ENCODE measurements around the gene PIWIL4. TPM values are rescaled to one million over a fixed set of nuclear protein-coding genes. Genes with fewer than 3 reads are reported as not detected.

The PIWIL4 gene
- total RNA-seq, 1 experiment from 2014 or later, result not detected

DNA sequence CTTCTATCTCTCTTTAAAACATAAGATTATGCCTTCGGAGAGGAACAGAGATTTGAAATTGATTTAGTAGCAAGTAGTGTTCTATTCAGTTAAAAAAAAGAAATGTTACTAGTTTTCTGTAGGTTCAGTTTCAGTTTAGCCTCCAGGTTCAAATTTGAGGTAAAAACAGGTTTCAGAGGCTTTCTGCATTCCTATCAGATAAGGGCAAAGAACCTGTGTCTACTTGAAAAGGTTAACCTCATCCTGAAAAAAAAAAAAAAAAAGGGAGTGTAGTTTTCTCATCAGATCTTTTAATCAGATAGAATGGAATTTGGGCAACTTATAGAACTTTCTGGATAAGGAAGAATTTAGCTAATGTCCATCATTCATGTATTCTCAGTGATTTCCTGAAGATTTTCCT lies 42.8 kb upstream of the PIWIL4 start:
- Histone ChIP-seq H2AFZ (ENCODE audit: low read length) (no peak overlapping the region), H3K23ac (ENCODE audit: insufficient read length, low read depth, low read length) (no peak overlapping the region), H4K91ac (ENCODE audit: insufficient read length, low read depth, low read length) (no peak overlapping the region), H3K4me2 (ENCODE audit: insufficient read depth, insufficient read length, low read length) (no peak overlapping the region), H3K79me1 (ENCODE audit: insufficient read depth, low read depth, low read length, poor library complexity, severe bottlenecking) (no peaks in the 10 kb centered on the region), H2BK20ac (ENCODE audit: low read depth, low read length, poor library complexity, severe bottlenecking) (no peak overlapping the region), H3K4me1 (ENCODE audit: insufficient read depth, low read length) (no peaks in the 10 kb centered on the region), H3K27me3 (ENCODE audit: insufficient read depth, low read length) (no peaks in the 10 kb centered on the region), H4K20me1 (ENCODE audit: control insufficient read depth, insufficient read depth, insufficient read length) (no peaks in the 10 kb centered on the region), H2AK5ac (ENCODE audit: insufficient read length, low read length) (no peak overlapping the region), H3T11ph (ENCODE audit: low read length) (no peak overlapping the region), H3K9ac (ENCODE audit: extremely low read depth, insufficient read length, low read length) (no peak overlapping the region), H3K4ac (ENCODE audit: low read depth, low read length) (no peak overlapping the region), H3K9me3 (ENCODE audit: control insufficient read depth, low read depth, low read length) (no peaks in the 10 kb centered on the region), H3K79me2 (ENCODE audit: insufficient read depth, low read length) (no peaks in the 10 kb centered on the region), H4K8ac (replicated peaks; ENCODE audit: insufficient read length, low read depth, low read length) (no peak overlapping the region), H4K5ac (ENCODE audit: insufficient read length, low read depth, low read length) (no peak overlapping the region), H2BK5ac (ENCODE audit: insufficient read length, low read length) (no peak overlapping the region), H2BK15ac (ENCODE audit: low read depth, low read length) (no peak overlapping the region), H3K23me2 (ENCODE audit: insufficient read length, low read depth, low read length, poor library complexity, severe bottlenecking) (no peaks in the 10 kb centered on the region), H2BK12ac (ENCODE audit: insufficient read length, low read depth, low read length) (no peak overlapping the region), H3K14ac (ENCODE audit: insufficient read depth, low read length) (no peak overlapping the region), H2BK120ac (ENCODE audit: low read depth, low read length, poor library complexity, severe bottlenecking) (no peak overlapping the region), H3K18ac (ENCODE audit: insufficient read length, low read depth, low read length) (no peak overlapping the region), H3K56ac (ENCODE audit: insufficient read length, low read depth, low read length) (no peak overlapping the region), H3K27ac (ENCODE audit: insufficient read length, low read depth, low read length) (no peak overlapping the region)
- Mint-ChIP-seq H3K36me3 (ENCODE audit: insufficient read depth in 1 of 3, low read depth in 3 of 3) (no peaks in the 10 kb centered on the region), H3K9me3 (no peaks in the 10 kb centered on the region), H3K4me3 (no peak overlapping the region), H3K4me1 (peaks cover 0 to 3% of the 10 kb centered on the region in 2 experiments; a peak in 2 of 4 replicates), H3K27me3 (ENCODE audit: low read depth) (peaks cover 19% of the 10 kb centered on the region), H3K27ac (no peak overlapping the region)
- WGBS (ENCODE audit: extremely low coverage, insufficient read length, low lambda C conversion rate), result no CpG with 5 or more reads among the region's 1 CpG
- DNase-seq, result no peak
- TF ChIP-seq, protein P1, sequence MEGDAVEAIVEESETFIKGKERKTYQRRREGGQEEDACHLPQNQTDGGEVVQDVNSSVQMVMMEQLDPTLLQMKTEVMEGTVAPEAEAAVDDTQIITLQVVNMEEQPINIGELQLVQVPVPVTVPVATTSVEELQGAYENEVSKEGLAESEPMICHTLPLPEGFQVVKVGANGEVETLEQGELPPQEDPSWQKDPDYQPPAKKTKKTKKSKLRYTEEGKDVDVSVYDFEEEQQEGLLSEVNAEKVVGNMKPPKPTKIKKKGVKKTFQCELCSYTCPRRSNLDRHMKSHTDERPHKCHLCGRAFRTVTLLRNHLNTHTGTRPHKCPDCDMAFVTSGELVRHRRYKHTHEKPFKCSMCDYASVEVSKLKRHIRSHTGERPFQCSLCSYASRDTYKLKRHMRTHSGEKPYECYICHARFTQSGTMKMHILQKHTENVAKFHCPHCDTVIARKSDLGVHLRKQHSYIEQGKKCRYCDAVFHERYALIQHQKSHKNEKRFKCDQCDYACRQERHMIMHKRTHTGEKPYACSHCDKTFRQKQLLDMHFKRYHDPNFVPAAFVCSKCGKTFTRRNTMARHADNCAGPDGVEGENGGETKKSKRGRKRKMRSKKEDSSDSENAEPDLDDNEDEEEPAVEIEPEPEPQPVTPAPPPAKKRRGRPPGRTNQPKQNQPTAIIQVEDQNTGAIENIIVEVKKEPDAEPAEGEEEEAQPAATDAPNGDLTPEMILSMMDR (conservative IDR thresholded peaks at IDR 0.05), result no peak
